ENCODE measurements around the gene GABRR2.

- TF ChIP-seq EZH2 (IDR thresholded peaks at IDR 0.05; ENCODE audit: borderline replicate concordance, low read length) (no peak), CTCF (IDR thresholded peaks at IDR 0.05; ENCODE audit: low read length) (no peak)
These were observed 12.2 kb downstream of the GABRR2 start for GRCh38 chr6:89302936-89303335.

Data from OCI-LY1 (cell line).